ENCODE measurements around the gene NDUFS7.

NDUFS7 gene

DNA sequence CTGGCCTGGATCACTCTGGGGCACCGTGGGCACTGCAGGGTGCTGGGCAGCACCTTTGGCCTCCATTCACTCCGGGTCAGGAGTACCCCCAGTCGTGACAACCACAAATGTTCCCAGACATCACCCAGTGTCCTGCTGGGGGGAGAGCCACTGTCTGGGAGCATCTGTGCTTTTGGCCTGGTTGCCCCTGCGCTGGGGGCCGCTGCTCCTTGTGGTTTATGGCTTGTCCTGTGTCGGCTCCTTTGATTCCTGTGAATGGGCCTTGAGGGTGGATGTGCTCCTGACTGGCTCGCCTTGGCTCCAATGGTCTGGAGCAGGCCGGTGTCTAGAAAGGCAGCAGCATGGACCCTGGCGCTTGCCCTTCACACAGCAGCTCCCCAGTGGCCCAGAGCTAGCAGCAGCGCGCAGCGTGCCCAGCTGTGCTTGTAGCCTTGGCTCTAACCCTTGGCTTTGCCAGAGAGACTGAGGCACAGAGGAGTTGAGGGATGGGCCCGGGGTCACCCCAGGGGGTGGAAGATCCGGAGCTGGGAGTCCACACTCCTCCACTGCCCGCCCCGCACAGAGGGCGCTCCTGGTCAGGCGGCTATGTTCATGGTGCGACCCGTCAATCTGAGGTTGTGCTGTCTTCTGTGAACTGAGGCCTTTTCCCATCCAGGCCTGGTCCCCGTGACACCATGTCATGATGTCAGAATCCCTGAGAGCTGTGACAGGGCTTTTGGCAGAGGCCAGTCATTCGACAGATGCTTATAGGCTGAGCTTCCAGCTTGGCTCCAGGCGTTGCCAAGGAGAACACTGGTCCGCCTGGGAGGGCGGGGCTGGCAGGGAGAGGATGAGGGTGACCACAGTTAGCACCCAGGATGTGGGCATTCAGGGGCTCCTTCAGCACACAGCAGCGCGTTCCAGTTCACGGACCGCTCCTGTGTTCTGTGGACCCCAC is 27.8 kb downstream of the NDUFS7 start:
- H3K4me3 ChIP-seq (ENCODE audit: control insufficient read depth, low read depth, low read length) = no peak overlapping the region
- DNase-seq (ENCODE audit: low read depth) = no peak
- no peak for TF ChIP-seq CTCF (IDR thresholded peaks at IDR 0.05; ENCODE audit: control insufficient read depth, insufficient read depth, low read depth, low read length, missing control alignments)

DNA sequence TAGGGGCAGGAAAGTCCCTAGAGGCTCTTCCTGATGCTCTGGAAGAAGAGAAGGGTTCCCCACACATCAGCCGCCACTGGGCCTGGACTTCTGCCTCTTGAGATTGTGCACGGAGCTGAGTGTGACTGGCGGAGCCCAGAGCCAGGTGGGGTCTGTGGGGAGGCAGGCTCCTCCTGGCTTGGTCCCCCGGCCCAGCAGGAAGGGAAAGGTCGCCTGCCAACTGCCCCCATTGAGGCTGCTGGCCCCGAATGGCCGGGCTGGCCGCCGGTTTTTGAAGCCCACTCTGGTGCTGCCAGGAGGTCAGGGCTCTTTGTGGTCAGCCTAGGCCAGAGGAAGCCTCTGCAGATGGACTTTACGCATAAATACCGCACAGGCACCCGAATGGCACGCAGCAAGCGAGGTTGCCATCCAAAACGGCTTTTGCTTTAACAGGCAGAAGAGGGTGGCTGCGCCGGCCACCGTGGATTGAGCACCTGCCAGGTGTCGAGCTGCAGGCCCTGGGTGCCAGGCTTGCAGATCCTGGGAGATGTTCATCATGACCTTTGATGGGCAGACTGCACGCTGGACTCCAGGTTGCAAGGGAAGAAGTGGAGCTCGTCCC is 28.7 kb downstream of the NDUFS7 start:
- TF ChIP-seq CTCF (IDR thresholded peaks at IDR 0.05; ENCODE audit: control insufficient read depth, insufficient read depth, low read depth, low read length, missing control alignments) = no peak
- H3K4me3 ChIP-seq (ENCODE audit: control insufficient read depth, low read depth, low read length) = no peak overlapping the region
- DNase-seq (ENCODE audit: low read depth) = no peak

- no peak for TF ChIP-seq CTCF (IDR thresholded peaks at IDR 0.05; ENCODE audit: control insufficient read depth, insufficient read depth, low read depth, low read length, missing control alignments)
- DNase-seq (ENCODE audit: low read depth) = no peak
Measured at GRCh38 chr19:1412995-1413800, 29.5 kb downstream of the NDUFS7 start.

DNA sequence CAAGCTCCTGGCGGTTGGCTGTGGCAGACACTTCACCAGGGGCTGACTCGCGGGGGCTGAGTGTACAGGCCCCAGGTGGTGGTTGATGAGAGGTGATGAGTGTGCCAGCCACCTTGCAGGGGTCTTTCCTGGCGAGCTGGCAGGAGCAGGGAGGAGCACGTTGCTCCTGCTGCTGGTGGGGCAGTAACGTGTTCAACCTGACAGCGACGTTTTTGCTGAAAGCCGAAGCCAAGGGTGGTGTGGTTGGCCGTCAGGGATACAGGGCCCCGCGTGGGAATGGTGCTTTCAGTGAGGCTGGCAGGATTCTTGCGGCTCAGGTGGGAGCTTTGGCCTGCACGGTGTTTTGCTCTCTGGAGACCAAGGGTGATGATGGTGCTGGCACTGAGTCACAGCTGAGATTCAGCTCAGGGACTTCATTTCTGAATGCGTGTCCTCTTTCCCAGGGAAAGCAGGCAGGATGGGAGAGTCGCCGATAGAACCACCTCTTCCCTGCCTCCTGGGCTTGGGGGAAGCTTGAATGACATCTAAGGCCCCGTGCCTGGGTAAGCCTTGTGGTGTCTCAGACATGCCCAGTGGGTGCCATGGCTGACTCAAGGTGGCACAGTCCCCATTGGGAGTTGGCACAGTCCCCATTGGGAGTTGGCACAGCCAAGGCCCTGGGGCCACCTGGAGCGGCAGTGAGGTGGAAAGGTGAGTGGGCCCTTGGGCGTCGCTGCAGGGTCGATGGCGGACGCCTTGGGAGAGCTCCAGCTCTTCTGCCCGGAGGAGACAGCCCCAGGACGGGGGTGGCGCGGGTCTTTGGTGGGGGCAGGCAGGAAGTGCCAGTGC is 32.5 kb downstream of the NDUFS7 start:
- no peak for DNase-seq (ENCODE audit: low read depth)
- TF ChIP-seq CTCF (IDR thresholded peaks at IDR 0.05; ENCODE audit: control insufficient read depth, insufficient read depth, low read depth, low read length, missing control alignments) = no peak
- no peak overlapping the region for H3K4me3 ChIP-seq (ENCODE audit: control insufficient read depth, low read depth, low read length)

More at GRCh38 chr19:1412995-1413800, 29.5 kb downstream of the NDUFS7 start:
- no peak overlapping the region for H3K4me3 ChIP-seq (ENCODE audit: control insufficient read depth, low read depth, low read length)

- no peak overlapping the region for H3K4me3 ChIP-seq (ENCODE audit: control insufficient read depth, low read depth, low read length)
- TF ChIP-seq CTCF (IDR thresholded peaks at IDR 0.05; ENCODE audit: control insufficient read depth, insufficient read depth, low read depth, low read length, missing control alignments) = no peak
- DNase-seq (ENCODE audit: low read depth) = no peak
Measured at GRCh38 chr19:1417145-1417544, 33.4 kb downstream of the NDUFS7 start.

All from AG09309 (cell line).